RWPE2 (cell line): Measurements from ENCODE around the gene RAD23B.

Experiments
- ATAC-seq: fragments of 200-7000 bp; cut with Tn5 transposase; 3 replicates; pipeline ENCODE4 v1.9.1; 2021; ENCODE audit warnings: low read depth
- DNase-seq: peaks from one replicate; pipeline ENCODE4 v3.0.0-alpha.2; 2020; ENCODE audit warnings: low spot score
- H3K27ac ChIP-seq: fragments of 450-650 bp; 2 replicates; pipeline ENCODE4 v1.5.1; 2017; ENCODE audit warnings: mild to moderate bottlenecking; ENCODE audit not compliant: poor library complexity, severe bottlenecking
- H3K27me3 ChIP-seq: fragments of 250-450 bp; sonication (Bioruptor Pico); 2 replicates; pipeline ENCODE4 v1.5.1; 2021; ENCODE audit warnings: mild to moderate bottlenecking, moderate library complexity; ENCODE audit not compliant: insufficient read depth, poor library complexity, severe bottlenecking
- H3K36me3 ChIP-seq: fragments of 250-450 bp; sonication (Bioruptor Pico); 2 replicates; pipeline ENCODE4 v1.5.1; 2020; ENCODE audit warnings: low read depth, mild to moderate bottlenecking, moderate library complexity
- H3K4me1 ChIP-seq: fragments of 250-450 bp; sonication (Bioruptor Pico); 2 replicates; pipeline ENCODE4 v1.5.1; 2021; ENCODE audit warnings: mild to moderate bottlenecking, moderate library complexity; ENCODE audit not compliant: insufficient read depth, poor library complexity, severe bottlenecking
- H3K4me3 ChIP-seq: fragments of 250-450 bp; sonication (Bioruptor Pico); 2 replicates; pipeline ENCODE4 v1.5.1; 2021; ENCODE audit warnings: mild to moderate bottlenecking, moderate library complexity; ENCODE audit not compliant: severe bottlenecking
- H3K9me3 ChIP-seq: fragments of 250-450 bp; sonication (Bioruptor Pico); 2 replicates; pipeline ENCODE4 v1.5.1; 2021; ENCODE audit warnings: mild to moderate bottlenecking, moderate library complexity; ENCODE audit not compliant: severe bottlenecking
- TF ChIP-seq, protein P1 (sequence below): fragments of 450-650 bp; IDR thresholded peaks from one replicate; pipeline ENCODE4 v1.5.1; 2017; ENCODE audit warnings: mild to moderate bottlenecking, moderate library complexity; ENCODE audit not compliant: poor library complexity, severe bottlenecking

Gene RAD23B

DNA sequence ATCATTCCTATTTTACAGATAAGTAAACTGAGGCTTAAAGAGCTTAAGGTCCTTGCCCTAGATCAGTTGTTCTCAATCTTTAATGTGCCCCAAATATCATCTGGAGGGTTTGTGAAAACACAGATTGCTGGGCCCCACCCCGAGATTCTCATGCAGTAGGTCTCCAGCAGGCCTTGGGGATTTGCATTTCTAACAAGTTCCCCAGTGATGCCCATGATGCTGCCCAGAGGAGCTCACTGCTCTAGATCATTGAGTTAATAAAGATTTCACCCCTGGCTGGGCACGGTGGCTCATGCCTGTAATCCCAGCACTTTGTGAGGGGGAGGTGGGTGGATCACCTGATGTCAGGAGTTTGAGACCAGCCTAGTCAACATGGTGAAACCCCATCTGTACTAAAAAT, 42.8 kb upstream of the RAD23B start:
- DNase-seq (no peak), ATAC-seq (no peak)
- Histone ChIP-seq H3K9me3 (no peaks in the 10 kb centered on the region), H3K27me3 (no peaks in the 10 kb centered on the region), H3K4me3 (no peak overlapping the region), H3K27ac (no peak overlapping the region), H3K36me3 (no peaks in the 10 kb centered on the region), H3K4me1 (peaks cover 23% of the 10 kb centered on the region)
- TF ChIP-seq, protein P1, sequence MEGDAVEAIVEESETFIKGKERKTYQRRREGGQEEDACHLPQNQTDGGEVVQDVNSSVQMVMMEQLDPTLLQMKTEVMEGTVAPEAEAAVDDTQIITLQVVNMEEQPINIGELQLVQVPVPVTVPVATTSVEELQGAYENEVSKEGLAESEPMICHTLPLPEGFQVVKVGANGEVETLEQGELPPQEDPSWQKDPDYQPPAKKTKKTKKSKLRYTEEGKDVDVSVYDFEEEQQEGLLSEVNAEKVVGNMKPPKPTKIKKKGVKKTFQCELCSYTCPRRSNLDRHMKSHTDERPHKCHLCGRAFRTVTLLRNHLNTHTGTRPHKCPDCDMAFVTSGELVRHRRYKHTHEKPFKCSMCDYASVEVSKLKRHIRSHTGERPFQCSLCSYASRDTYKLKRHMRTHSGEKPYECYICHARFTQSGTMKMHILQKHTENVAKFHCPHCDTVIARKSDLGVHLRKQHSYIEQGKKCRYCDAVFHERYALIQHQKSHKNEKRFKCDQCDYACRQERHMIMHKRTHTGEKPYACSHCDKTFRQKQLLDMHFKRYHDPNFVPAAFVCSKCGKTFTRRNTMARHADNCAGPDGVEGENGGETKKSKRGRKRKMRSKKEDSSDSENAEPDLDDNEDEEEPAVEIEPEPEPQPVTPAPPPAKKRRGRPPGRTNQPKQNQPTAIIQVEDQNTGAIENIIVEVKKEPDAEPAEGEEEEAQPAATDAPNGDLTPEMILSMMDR, result no peak

DNA sequence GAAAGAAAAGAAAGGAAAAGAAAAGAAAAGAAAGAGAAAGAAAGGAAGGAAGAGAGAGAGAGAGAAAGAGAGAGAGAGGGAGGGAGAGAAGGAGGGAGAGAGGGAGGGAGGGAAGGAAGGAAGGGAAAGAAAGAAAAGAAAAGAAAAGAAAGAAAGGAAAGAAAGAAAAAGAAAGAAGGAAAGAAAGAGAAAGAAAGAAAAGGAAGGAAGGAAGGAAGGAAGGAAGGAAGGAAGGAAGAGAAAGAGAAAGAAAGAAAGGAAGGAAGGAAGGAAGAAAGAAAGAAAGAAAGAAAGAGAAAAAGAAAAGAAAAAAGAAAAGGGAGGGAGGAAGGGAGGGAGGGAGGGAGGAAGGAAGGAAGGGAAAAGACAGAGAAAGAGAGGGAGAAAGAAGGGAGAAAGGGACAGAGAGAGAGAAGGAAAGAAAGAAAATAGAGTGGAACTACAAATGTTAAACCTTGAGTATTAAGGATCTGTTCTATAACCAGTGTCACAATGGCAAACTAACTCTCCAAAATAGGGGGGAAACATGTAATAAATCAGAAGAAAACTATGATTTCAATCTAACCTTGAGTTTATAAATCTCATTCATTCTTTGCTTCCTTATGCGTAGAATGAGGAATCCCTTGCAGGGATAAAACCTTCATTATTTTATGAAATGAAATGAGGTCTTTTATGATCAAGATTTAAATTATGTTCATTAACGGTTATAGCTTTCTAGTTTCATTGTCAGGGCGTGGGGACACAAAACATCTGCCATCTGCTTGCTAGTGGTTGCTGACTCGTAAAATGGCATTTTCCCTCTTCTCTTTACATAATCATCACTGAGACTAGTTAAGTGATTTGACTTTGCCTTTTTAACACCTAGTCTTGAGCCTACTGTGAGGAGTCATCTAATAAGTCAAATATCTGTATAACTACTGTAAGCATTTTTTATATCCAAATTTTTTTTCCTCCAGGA, 40.7 kb upstream of the RAD23B start:
- peak overlapping the region; percentile 75 for H3K27ac ChIP-seq
- ATAC-seq (no peak), DNase-seq (no peak)
- TF ChIP-seq, protein P1, result no peak
- peaks cover 31% of the 10 kb centered on the region for H3K4me1 ChIP-seq
- no peak overlapping the region for H3K4me3 ChIP-seq
- H3K27me3 ChIP-seq, result no peaks in the 10 kb centered on the region
- H3K9me3 ChIP-seq, result no peaks in the 10 kb centered on the region
- no peaks in the 10 kb centered on the region for H3K36me3 ChIP-seq

DNA sequence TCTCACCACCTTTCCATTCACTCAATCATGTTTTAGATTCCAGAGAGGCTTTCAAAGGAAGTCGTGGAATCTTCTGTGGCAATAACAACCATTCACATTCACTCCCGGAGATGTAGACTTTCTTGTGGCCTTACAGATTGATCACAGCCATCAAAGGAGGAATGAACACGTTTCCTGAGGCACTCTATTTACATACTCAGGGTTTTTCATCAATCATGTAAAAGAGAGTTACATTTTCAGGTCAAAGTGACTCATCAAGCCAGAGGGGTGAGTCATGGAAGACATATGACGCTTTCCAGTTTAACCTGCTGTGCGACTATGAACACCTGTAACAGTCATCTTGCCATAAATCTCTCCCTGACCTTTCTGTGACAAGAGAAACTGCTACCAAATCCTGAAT, 39.3 kb upstream of the RAD23B start:
- peak; percentile 88 for ATAC-seq
- TF ChIP-seq, protein P1, result no peak

DNA sequence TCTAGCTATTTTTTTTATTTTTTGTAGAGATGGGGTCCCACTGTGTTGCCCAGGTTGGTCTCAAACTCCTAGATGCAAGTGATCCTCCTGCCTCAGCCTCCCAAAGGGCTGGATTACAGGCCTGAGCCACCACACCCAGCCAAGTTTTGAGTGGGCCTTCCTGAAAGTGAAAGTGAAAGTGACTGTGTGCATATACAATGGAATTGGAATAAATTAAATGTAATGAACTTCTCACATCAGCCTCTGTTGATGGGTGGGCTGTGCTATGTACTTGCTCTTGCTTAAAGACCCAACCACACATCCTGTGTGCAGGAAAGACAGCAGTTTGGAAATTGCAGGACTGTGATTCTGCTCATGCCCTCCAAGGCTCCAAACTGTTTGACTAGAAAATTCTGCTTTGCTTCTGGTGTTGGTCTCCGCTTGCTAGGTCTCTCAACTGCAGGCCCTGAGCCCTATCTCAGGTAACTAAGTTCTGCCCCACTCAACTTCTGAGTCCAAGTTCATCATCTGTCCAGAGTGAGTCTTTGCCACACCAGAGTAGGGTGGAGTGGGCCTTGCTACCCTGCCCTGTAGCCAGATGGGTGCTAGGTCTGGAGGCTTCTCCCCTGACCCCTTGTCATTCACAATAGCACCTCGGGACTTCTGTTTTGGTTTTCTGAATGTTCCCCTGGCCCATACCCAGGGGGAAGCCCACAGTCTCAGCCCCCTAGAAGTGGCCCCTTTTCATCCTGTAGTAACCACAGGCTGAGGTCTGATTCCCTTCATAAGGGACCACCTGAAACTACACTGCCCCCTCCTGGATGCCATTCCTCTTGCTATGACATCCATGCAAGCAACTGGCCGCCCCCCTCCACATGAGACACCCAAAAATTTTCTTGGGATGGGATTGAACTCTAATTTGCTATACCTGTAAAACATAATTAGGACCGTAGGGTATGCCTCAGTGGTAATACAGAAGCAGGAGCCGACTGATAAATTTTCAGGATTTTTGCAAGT, 36.5 kb upstream of the RAD23B start:
- Histone ChIP-seq H3K36me3 (no peaks in the 10 kb centered on the region), H3K9me3 (no peaks in the 10 kb centered on the region), H3K27ac (no peak overlapping the region), H3K27me3 (no peaks in the 10 kb centered on the region), H3K4me3 (no peak overlapping the region), H3K4me1 (peaks cover 49% of the 10 kb centered on the region)
- TF ChIP-seq, protein P1, result peak; percentile 9
- DNase-seq (no peak), ATAC-seq (no peak)

More for the DNA sequence above, 39.3 kb upstream of the RAD23B start:
- H3K4me3 ChIP-seq, result no peak overlapping the region
- peaks cover 37% of the 10 kb centered on the region for H3K4me1 ChIP-seq
- H3K27me3 ChIP-seq, result no peaks in the 10 kb centered on the region
- no peaks in the 10 kb centered on the region for H3K36me3 ChIP-seq
- H3K27ac ChIP-seq, result peak overlapping the region; percentile 75
- peak; percentile 71 for DNase-seq
- H3K9me3 ChIP-seq, result no peaks in the 10 kb centered on the region
